PC-9 (cell line): ENCODE measurements around the gene SLMAP. TPM values are rescaled to one million over a fixed set of nuclear protein-coding genes. Genes with fewer than 3 reads are reported as not detected.

Experiments used
- BruUV-seq: library from RNA; stranded (reverse); fragments of 400-500 nt; replicated peaks from 2 replicates; lab custom pipeline; 2021; lab: Mats Ljungman, UMichigan
- CTCF ChIA-PET: fragments of 300-600 bp; sonication (Branson Sonifier 250); formaldehyde crosslinking; loops from one replicate; lab custom pipeline; 2022; ENCODE audit warnings: antibody characterized with exemption; lab: Charles Lee
- POLR2A ChIA-PET: fragments of 300-600 bp; sonication (Branson Sonifier 250); formaldehyde crosslinking; loops from one replicate; lab custom pipeline; 2022; ENCODE audit warnings: antibody characterized with exemption; ENCODE audit not compliant: unreplicated experiment; lab: Charles Lee
- DNase-seq, 2 experiments: peaks; one replicate each; pipeline versions ENCODE4 v3.0.0 to v3.0.0-alpha.2; 2015 to 2022; ENCODE audit warnings: mixed read lengths in 1 of 2
- H2AFZ ChIP-seq: fragments of 200-600 bp; sonication (generic); 2 replicates; pipeline ENCODE4 v1.8.1; 2017; ENCODE audit warnings: antibody characterized with exemption
- H3F3A ChIP-seq: fragments of 200-600 bp; sonication (generic); 2 replicates; pipeline ENCODE4 v1.8.1; 2017; ENCODE audit warnings: antibody characterized with exemption, mild to moderate bottlenecking, low read depth; ENCODE audit not compliant: insufficient read depth
- H3K27ac ChIP-seq: fragments of 200-600 bp; sonication (generic); 2 replicates; pipeline ENCODE4 v1.6.1; 2016; ENCODE audit warnings: mixed run types
- H3K27me3 ChIP-seq: fragments of 200-600 bp; sonication (generic); 2 replicates; pipeline ENCODE4 v1.6.1; 2016; ENCODE audit warnings: low read depth, mixed run types; ENCODE audit not compliant: insufficient read depth
- H3K36me3 ChIP-seq: fragments of 200-600 bp; sonication (generic); 2 replicates; pipeline ENCODE4 v1.6.1; 2016; ENCODE audit warnings: low read depth, mixed run types
- H3K4me1 ChIP-seq: fragments of 200-600 bp; sonication (generic); replicated peaks from 2 replicates; pipeline ENCODE4 v1.6.1; 2016; ENCODE audit warnings: mixed run types; ENCODE audit not compliant: insufficient read depth
- H3K4me2 ChIP-seq: fragments of 200-600 bp; sonication (generic); 2 replicates; pipeline ENCODE4 v1.6.1; 2017; ENCODE audit warnings: mixed run types
- H3K4me3 ChIP-seq: fragments of 200-600 bp; sonication (generic); 2 replicates; pipeline ENCODE4 v1.6.1; 2016; ENCODE audit warnings: mixed run types
- H3K79me2 ChIP-seq: fragments of 200-600 bp; sonication (generic); 2 replicates; pipeline ENCODE4 v1.6.1; 2017; ENCODE audit warnings: low read depth, mixed run types
- H3K9me2 ChIP-seq: fragments of 200-600 bp; sonication (generic); 2 replicates; pipeline ENCODE4 v1.8.1; 2017; ENCODE audit warnings: mild to moderate bottlenecking; ENCODE audit not compliant: insufficient read depth
- H3K9me3 ChIP-seq: fragments of 200-600 bp; sonication (generic); 2 replicates; pipeline ENCODE4 v1.8.1; 2016; ENCODE audit warnings: low read depth; ENCODE audit not compliant: insufficient read depth
- H4K20me1 ChIP-seq: fragments of 200-600 bp; sonication (generic); 2 replicates; pipeline ENCODE4 v1.8.1; 2017; ENCODE audit not compliant: insufficient read depth
- CTCF ChIP-seq: fragments of 200-600 bp; sonication (generic); conservative IDR thresholded peaks from 2 replicates; pipeline ENCODE4 v1.6.1; 2017; ENCODE audit warnings: mixed run types, antibody characterized with exemption, mild to moderate bottlenecking, moderate library complexity
- EZH2 ChIP-seq: fragments of 200-600 bp; sonication (generic); IDR thresholded peaks from 2 replicates; pipeline ENCODE4 v1.8.0; 2017; ENCODE audit warnings: antibody characterized with exemption, low read depth
- intact Hi-C: fragments of 100-400 bp; cut with micrococcal nuclease; formaldehyde crosslinking; loops from one replicate; pipeline ENCODE4 v1.10.0; 2022; ENCODE audit not compliant: unreplicated experiment
- total RNA-seq: library from RNA; stranded (reverse); gene quantifications from 2 replicates; pipeline ENCODE4 v1.2.3, GENCODE V29; 2021

Gene SLMAP
- total RNA-seq, 1 experiment from 2014 or later = 119 TPM

GRCh38 chr3:57709031-57709430 lies 47.1 kb upstream of the SLMAP start:
- ChIA-PET CTCF (no interaction called here), POLR2A (no interaction called here)
- Histone ChIP-seq H3K27me3 (no peaks in the 10 kb centered on the region), H3K9me2 (no peaks in the 10 kb centered on the region), H3K79me2 (no peaks in the 10 kb centered on the region), H3F3A (0 out of 2 replicates have a peak, but pooled peaks cover 5% of the 10 kb centered on the region), H3K9me3 (no peaks in the 10 kb centered on the region), H4K20me1 (no peaks in the 10 kb centered on the region), H3K4me2 (peak overlapping the region; percentile 4; the same call in 1 of the 2 replicates), H3K36me3 (no peaks in the 10 kb centered on the region), H3K27ac (0 out of 2 replicates have a peak overlapping the region, but pooled peaks have one; percentile 15), H3K4me1 (peaks cover 5% of the 10 kb centered on the region), H3K4me3 (no peak overlapping the region), H2AFZ (0 out of 2 replicates have a peak overlapping the region, but pooled peaks have one; percentile 36)
- no peak for DNase-seq
- no TSS peak for BruUV-seq
- TF ChIP-seq CTCF = no peak
- no peak for TF ChIP-seq EZH2
- intact Hi-C loops = no loop called here

- ChIA-PET CTCF (no interaction called here), POLR2A (no interaction called here)
- Histone ChIP-seq H3K4me2 (peak overlapping the region; percentile 4; the same call in 1 of the 2 replicates), H4K20me1 (no peaks in the 10 kb centered on the region), H3K9me3 (no peaks in the 10 kb centered on the region), H3K9me2 (no peaks in the 10 kb centered on the region), H3F3A (0 out of 2 replicates have a peak, but pooled peaks cover 5% of the 10 kb centered on the region), H3K27me3 (no peaks in the 10 kb centered on the region), H2AFZ (0 out of 2 replicates have a peak overlapping the region, but pooled peaks have one; percentile 36), H3K36me3 (no peaks in the 10 kb centered on the region), H3K4me1 (peaks cover 5% of the 10 kb centered on the region), H3K27ac (0 out of 2 replicates have a peak overlapping the region, but pooled peaks have one; percentile 15), H3K79me2 (no peaks in the 10 kb centered on the region), H3K4me3 (no peak overlapping the region)
- TF ChIP-seq EZH2 = no peak
- TF ChIP-seq CTCF = no peak
- BruUV-seq = no TSS peak
- DNase-seq = peak in 1 of 2 experiments; percentile 59
- intact Hi-C loops = no loop called here
Observed at GRCh38 chr3:57709559-57709958, 46.5 kb upstream of the SLMAP start.

- Histone ChIP-seq H3K4me3 (no peak overlapping the region), H3K36me3 (no peaks in the 10 kb centered on the region), H3K27ac (no peak overlapping the region), H4K20me1 (no peaks in the 10 kb centered on the region), H3K4me1 (no peaks in the 10 kb centered on the region), H3F3A (no peaks in the 10 kb centered on the region), H3K9me3 (no peaks in the 10 kb centered on the region), H3K27me3 (no peaks in the 10 kb centered on the region), H3K9me2 (no peaks in the 10 kb centered on the region), H3K79me2 (no peaks in the 10 kb centered on the region), H3K4me2 (no peak overlapping the region), H2AFZ (no peak overlapping the region)
- no peak for DNase-seq
- CTCF ChIA-PET = interaction anchor here (0.6 kb wide), 1 partner anchor 437 kb away, joined by 3 read pairs; no protein-coding TSS in a partner anchor
- no TSS peak for BruUV-seq
- POLR2A ChIA-PET = no interaction called here
- intact Hi-C loops = no loop called here
- TF ChIP-seq EZH2 (no peak), CTCF (no peak)
Observed at GRCh38 chr3:57715686-57716085, 40.4 kb upstream of the SLMAP start.
